PC-9 (cell line): ENCODE results near the gene GPC5.

ENCODE experiments used
- EZH2 ChIP-seq: fragments of 200-600 bp; sonication (generic); IDR thresholded peaks from 2 replicates; pipeline ENCODE4 v1.8.0; 2017; ENCODE audit warnings: antibody characterized with exemption, low read depth
- TF ChIP-seq, protein P1 (sequence below): fragments of 200-600 bp; sonication (generic); conservative IDR thresholded peaks from 2 replicates; pipeline ENCODE4 v1.6.1; 2017; ENCODE audit warnings: mixed run types, antibody characterized with exemption, mild to moderate bottlenecking, moderate library complexity

DNA sequence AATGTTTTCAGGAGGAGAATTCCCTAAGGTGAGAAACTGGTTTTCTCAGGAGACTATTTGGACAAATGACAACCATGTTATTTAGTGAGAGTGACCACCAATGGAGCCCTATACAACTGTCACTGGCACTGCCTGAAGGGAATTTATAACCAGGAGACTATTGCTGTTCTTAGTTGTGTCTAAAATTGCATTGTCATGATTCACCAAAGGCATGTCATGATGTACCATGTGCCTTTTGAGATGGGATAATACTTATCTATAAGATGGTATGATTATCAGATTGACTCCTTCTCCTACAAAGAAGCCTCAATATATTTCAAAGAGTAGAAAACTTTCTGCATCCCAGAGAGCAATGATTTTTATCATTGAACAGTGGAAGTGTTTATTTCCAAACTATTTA, 1088.8 kb downstream of the GPC5 start:
- TF ChIP-seq, protein P1, sequence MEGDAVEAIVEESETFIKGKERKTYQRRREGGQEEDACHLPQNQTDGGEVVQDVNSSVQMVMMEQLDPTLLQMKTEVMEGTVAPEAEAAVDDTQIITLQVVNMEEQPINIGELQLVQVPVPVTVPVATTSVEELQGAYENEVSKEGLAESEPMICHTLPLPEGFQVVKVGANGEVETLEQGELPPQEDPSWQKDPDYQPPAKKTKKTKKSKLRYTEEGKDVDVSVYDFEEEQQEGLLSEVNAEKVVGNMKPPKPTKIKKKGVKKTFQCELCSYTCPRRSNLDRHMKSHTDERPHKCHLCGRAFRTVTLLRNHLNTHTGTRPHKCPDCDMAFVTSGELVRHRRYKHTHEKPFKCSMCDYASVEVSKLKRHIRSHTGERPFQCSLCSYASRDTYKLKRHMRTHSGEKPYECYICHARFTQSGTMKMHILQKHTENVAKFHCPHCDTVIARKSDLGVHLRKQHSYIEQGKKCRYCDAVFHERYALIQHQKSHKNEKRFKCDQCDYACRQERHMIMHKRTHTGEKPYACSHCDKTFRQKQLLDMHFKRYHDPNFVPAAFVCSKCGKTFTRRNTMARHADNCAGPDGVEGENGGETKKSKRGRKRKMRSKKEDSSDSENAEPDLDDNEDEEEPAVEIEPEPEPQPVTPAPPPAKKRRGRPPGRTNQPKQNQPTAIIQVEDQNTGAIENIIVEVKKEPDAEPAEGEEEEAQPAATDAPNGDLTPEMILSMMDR: no peak
- no peak for TF ChIP-seq EZH2
